RWPE2 (cell line): ENCODE measurements around the gene COL16A1.

ENCODE experiments used
- ATAC-seq: fragments of 200-7000 bp; cut with Tn5 transposase; 3 replicates; pipeline ENCODE4 v1.9.1; 2021; ENCODE audit warnings: low read depth
- DNase-seq: peaks from one replicate; pipeline ENCODE4 v3.0.0-alpha.2; 2020; ENCODE audit warnings: low spot score
- H3K27ac ChIP-seq: fragments of 450-650 bp; 2 replicates; pipeline ENCODE4 v1.5.1; 2017; ENCODE audit warnings: mild to moderate bottlenecking; ENCODE audit not compliant: poor library complexity, severe bottlenecking
- H3K27me3 ChIP-seq: fragments of 250-450 bp; sonication (Bioruptor Pico); 2 replicates; pipeline ENCODE4 v1.5.1; 2021; ENCODE audit warnings: mild to moderate bottlenecking, moderate library complexity; ENCODE audit not compliant: insufficient read depth, poor library complexity, severe bottlenecking
- H3K36me3 ChIP-seq: fragments of 250-450 bp; sonication (Bioruptor Pico); 2 replicates; pipeline ENCODE4 v1.5.1; 2020; ENCODE audit warnings: low read depth, mild to moderate bottlenecking, moderate library complexity
- H3K4me1 ChIP-seq: fragments of 250-450 bp; sonication (Bioruptor Pico); 2 replicates; pipeline ENCODE4 v1.5.1; 2021; ENCODE audit warnings: mild to moderate bottlenecking, moderate library complexity; ENCODE audit not compliant: insufficient read depth, poor library complexity, severe bottlenecking
- H3K4me3 ChIP-seq: fragments of 250-450 bp; sonication (Bioruptor Pico); 2 replicates; pipeline ENCODE4 v1.5.1; 2021; ENCODE audit warnings: mild to moderate bottlenecking, moderate library complexity; ENCODE audit not compliant: severe bottlenecking
- H3K9me3 ChIP-seq: fragments of 250-450 bp; sonication (Bioruptor Pico); 2 replicates; pipeline ENCODE4 v1.5.1; 2021; ENCODE audit warnings: mild to moderate bottlenecking, moderate library complexity; ENCODE audit not compliant: severe bottlenecking
- CTCF ChIP-seq: fragments of 450-650 bp; IDR thresholded peaks from one replicate; pipeline ENCODE4 v1.5.1; 2017; ENCODE audit warnings: mild to moderate bottlenecking, moderate library complexity; ENCODE audit not compliant: poor library complexity, severe bottlenecking

Gene COL16A1

GRCh38 chr1:31669433-31669785, 34.4 kb downstream of the COL16A1 start:
- Histone ChIP-seq H3K27me3 (no peaks in the 10 kb centered on the region), H3K36me3 (peaks cover 40% of the 10 kb centered on the region), H3K4me1 (peaks cover 26% of the 10 kb centered on the region), H3K4me3 (no peak overlapping the region), H3K27ac (peak overlapping the region; percentile 74), H3K9me3 (no peaks in the 10 kb centered on the region)
- ATAC-seq (no peak), DNase-seq (no peak)
- no peak for TF ChIP-seq CTCF

GRCh38 chr1:31668303-31668883, 35.4 kb downstream of the COL16A1 start:
- Histone ChIP-seq H3K36me3 (peaks cover 42% of the 10 kb centered on the region), H3K4me1 (peaks cover 26% of the 10 kb centered on the region), H3K4me3 (no peak overlapping the region), H3K27me3 (no peaks in the 10 kb centered on the region), H3K9me3 (no peaks in the 10 kb centered on the region), H3K27ac (peak overlapping the region; percentile 74)
- no peak for ATAC-seq
- TF ChIP-seq CTCF = no peak
- no peak for DNase-seq

- peaks cover 41% of the 10 kb centered on the region for H3K36me3 ChIP-seq
- H3K27ac ChIP-seq = peak overlapping the region; percentile 49
- DNase-seq (peak; percentile 47), ATAC-seq (no peak)
- H3K4me3 ChIP-seq = no peak overlapping the region
- H3K4me1 ChIP-seq = peaks cover 26% of the 10 kb centered on the region
- no peaks in the 10 kb centered on the region for H3K9me3 ChIP-seq
- TF ChIP-seq CTCF = no peak
- H3K27me3 ChIP-seq = no peaks in the 10 kb centered on the region
Observed at GRCh38 chr1:31667065-31667785, 36.6 kb downstream of the COL16A1 start.

- Histone ChIP-seq H3K9me3 (no peaks in the 10 kb centered on the region), H3K4me1 (peaks cover 26% of the 10 kb centered on the region), H3K4me3 (no peak overlapping the region), H3K36me3 (peaks cover 39% of the 10 kb centered on the region), H3K27ac (peak overlapping the region; percentile 49), H3K27me3 (no peaks in the 10 kb centered on the region)
- ATAC-seq = peak; percentile 43
- DNase-seq = peak; percentile 70
- no peak for TF ChIP-seq CTCF
Observed at GRCh38 chr1:31666263-31666963, 37.4 kb downstream of the COL16A1 start.
